Breast epithelium (tissue), 4 donors: ENCODE data around the gene ASTN1. TPM values are rescaled to one million over a fixed set of nuclear protein-coding genes. Genes with fewer than 3 reads are reported as not detected.

Experiments
- DNase-seq, 2 donors: peaks; one replicate each; pipeline ENCODE4 v3.0.0-alpha.2; 2019; ENCODE audit warnings: low spot score in 2 of 2
- H3K27ac ChIP-seq, 2 donors: fragments of 200-600 bp; sonication (generic) in 1 of 2; one replicate each; pipeline ENCODE4 v1.5.1; 2016 to 2019; ENCODE audit warnings: mild to moderate bottlenecking in 1 of 2
- H3K27me3 ChIP-seq, 2 donors: fragments of 200-600 bp; sonication (generic) in 1 of 2; one replicate each; pipeline versions ENCODE4 v1.5.1 to v1.6.0; 2017 to 2019; ENCODE audit warnings: control low read depth in 1 of 2, mild to moderate bottlenecking in 1 of 2
- H3K36me3 ChIP-seq: fragments of 200-600 bp; one replicate; pipeline ENCODE4 v1.5.1; 2019
- H3K4me1 ChIP-seq, 2 donors: fragments of 200-600 bp; sonication (generic); one replicate each; pipeline ENCODE4 v1.5.1; 2016 to 2019; ENCODE audit warnings: control low read depth in 1 of 2
- H3K4me3 ChIP-seq, 3 donors: fragments of 200-600 bp; sonication (generic); 1 replicate in 2 of 3; 2 replicates in 1 of 3; pipeline ENCODE4 v1.5.1; 2016 to 2019; ENCODE audit warnings: mild to moderate bottlenecking in 3 of 3, moderate library complexity in 2 of 3
- H3K9me3 ChIP-seq, 2 donors: fragments of 200-600 bp; sonication (generic) in 1 of 2; one replicate each; pipeline ENCODE4 v1.5.1; 2016 to 2019; ENCODE audit warnings: control low read depth in 1 of 2
- CTCF ChIP-seq, 3 donors: fragments of 450-650 bp; IDR thresholded peaks; one replicate each; pipeline ENCODE4 v1.5.1; 2016 to 2017; ENCODE audit warnings: antibody characterized with exemption in 3 of 3, mild to moderate bottlenecking in 3 of 3, moderate library complexity in 3 of 3
- POLR2A ChIP-seq: fragments of 450-650 bp; IDR thresholded peaks from one replicate; pipeline ENCODE4 v1.6.1; 2016; ENCODE audit warnings: antibody characterized with exemption, mild to moderate bottlenecking, moderate library complexity
- POLR2AphosphoS5 ChIP-seq, 3 donors: sonication (generic); formaldehyde crosslinking; IDR thresholded peaks; one replicate each; pipeline ENCODE4 v1.6.1; 2017; ENCODE audit warnings: antibody characterized with exemption in 3 of 3
- intact Hi-C: fragments of 100-400 bp; cut with DNase I; formaldehyde crosslinking; loops from one replicate; pipeline ENCODE4 v1.15.1; 2023; ENCODE audit warnings: low total_unique reads
- total RNA-seq, 3 donors: library from RNA; depleted of rRNA; stranded (reverse); fragments of >200 nt; gene quantifications; one replicate each; pipeline ENCODE4 v1.1.0, GENCODE V29; 2016

Gene ASTN1
- total RNA-seq, 3 donors from 2014 or later = 0.16 to 1.5 (median 0.33) TPM

DNA sequence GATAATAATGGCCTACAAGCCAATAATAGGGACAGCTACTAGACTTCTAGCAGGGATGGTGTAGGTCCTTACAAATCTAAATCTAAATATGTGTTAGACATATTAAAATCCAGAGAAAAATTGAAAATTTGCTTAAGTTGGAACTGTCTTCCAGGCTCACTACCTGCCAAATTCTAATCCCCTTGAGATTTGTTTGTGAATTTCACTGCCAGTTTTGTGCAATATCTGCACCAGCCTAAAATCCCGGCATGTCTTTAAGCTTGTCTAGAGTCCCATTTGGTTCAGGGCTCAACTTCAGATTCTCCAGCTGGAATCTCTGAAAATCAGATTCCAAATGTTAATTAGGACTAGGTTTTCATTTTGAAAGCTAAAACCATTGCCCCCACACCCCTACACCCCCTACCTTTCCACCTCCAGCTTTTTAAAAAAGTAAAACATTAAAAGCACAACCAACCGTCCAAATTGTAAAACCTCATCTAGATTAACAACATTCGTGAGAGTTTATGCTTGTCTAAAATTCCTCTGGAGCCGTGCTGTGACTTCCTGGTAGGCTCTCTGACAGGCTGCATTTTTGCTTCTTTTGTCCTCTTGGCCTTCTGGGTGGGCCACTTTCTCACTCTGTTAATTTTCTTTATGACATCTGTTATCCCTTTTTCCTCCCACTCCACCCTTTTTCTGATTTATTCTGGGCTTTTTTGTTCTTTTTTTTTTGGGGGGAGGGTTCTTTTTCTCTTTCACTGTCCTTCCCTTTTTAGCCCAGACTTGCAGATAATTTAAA, 352.8 kb downstream of the ASTN1 start:
- no peak for TF ChIP-seq CTCF (IDR thresholded peaks at IDR 0.05)
- no peak for TF ChIP-seq POLR2AphosphoS5 (IDR thresholded peaks at IDR 0.05)
- TF ChIP-seq POLR2A = no peak
- Histone ChIP-seq H3K36me3 (no peaks in the 10 kb centered on the region), H3K4me1 (no peaks in the 10 kb centered on the region), H3K4me3 (no peak overlapping the region), H3K27ac (no peak overlapping the region), H3K9me3 (no peaks in the 10 kb centered on the region), H3K27me3 (no peaks in the 10 kb centered on the region)
- intact Hi-C loops = no loop called here
- no peak for DNase-seq

- H3K27me3 ChIP-seq = no peaks in the 10 kb centered on the region
- H3K27ac ChIP-seq = no peak overlapping the region
- TF ChIP-seq CTCF (IDR thresholded peaks at IDR 0.05) (no peak), POLR2AphosphoS5 (IDR thresholded peaks at IDR 0.05) (no peak), POLR2A (no peak)
- no peaks in the 10 kb centered on the region for H3K9me3 ChIP-seq
- intact Hi-C loops = no loop called here
- no peak for DNase-seq
- no peak overlapping the region for H3K4me3 ChIP-seq
- no peaks in the 10 kb centered on the region for H3K4me1 ChIP-seq
- no peaks in the 10 kb centered on the region for H3K36me3 ChIP-seq
Measured at GRCh38 chr1:176809292-176809691, 355.2 kb downstream of the ASTN1 start.

Other genes starting within 250 kb of the ASTN1 start
- 1 to 10 TPM in 2 of 3 donors, under 1 TPM in 1; 0.48 to 2.9 (median 1.5) TPM for gene BRINP2, start 6.2 kb upstream of the ASTN1 start, total RNA-seq